ENCODE measurements around the gene ATF6. TPM values are rescaled to one million over a fixed set of nuclear protein-coding genes. Genes with fewer than 3 reads are reported as not detected.

The ATF6 gene
- total RNA-seq, 2 donors from 2014 or later = 21.3 to 24.9 TPM

Other genes with a start within 250 kb of the ATF6 start
- under 1 TPM; 0.31 to 0.61 TPM for gene HSPA6, start 241.8 kb upstream of the ATF6 start, total RNA-seq
- under 1 TPM; 0.16 to 0.59 TPM for gene FCGR3A, start 216.5 kb upstream of the ATF6 start, total RNA-seq
- gene FCGR3B, start 135.1 kb upstream of the ATF6 start, total RNA-seq = not detected
- gene FCGR2B, start 103.2 kb upstream of the ATF6 start, total RNA-seq = under 1 TPM in 1 of 2 donors, not detected in 1; 0.21 TPM
- not detected for gene FCRLA, start 59.1 kb upstream of the ATF6 start, total RNA-seq
- not detected for gene FCRLB, start 44.8 kb upstream of the ATF6 start, total RNA-seq
- gene DUSP12, start 16.5 kb upstream of the ATF6 start, total RNA-seq = 10 to 100 TPM in 1 of 2 donors, 1 to 10 TPM in 1; 7.5 to 23.8 TPM